ENCODE results near the gene TNN.

DNA sequence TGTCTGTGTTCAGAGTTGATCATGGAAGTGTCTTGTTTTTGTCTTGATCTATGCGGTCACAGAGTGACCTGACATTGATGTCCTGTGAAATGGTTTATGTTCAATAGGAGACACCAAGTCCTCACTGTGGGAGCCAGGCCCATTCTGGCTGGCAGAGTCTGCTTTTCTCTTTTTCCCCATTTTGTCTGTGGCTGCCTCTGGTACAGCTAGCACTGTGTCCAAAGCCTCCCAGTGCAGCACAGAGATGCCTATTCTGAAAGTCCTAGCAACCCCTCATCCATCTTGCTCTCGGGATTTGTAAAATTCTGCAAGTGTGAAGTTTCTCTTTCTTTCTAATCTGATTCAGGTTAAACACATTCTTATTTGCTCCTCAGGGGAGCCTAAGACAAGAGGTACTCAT is 14.3 kb downstream of the TNN start:
- TF ChIP-seq POLR2AphosphoS5 (IDR thresholded peaks at IDR 0.05) (no peak), POLR2A (IDR thresholded peaks at IDR 0.05) (no peak)
- TF ChIP-seq, protein P1, sequence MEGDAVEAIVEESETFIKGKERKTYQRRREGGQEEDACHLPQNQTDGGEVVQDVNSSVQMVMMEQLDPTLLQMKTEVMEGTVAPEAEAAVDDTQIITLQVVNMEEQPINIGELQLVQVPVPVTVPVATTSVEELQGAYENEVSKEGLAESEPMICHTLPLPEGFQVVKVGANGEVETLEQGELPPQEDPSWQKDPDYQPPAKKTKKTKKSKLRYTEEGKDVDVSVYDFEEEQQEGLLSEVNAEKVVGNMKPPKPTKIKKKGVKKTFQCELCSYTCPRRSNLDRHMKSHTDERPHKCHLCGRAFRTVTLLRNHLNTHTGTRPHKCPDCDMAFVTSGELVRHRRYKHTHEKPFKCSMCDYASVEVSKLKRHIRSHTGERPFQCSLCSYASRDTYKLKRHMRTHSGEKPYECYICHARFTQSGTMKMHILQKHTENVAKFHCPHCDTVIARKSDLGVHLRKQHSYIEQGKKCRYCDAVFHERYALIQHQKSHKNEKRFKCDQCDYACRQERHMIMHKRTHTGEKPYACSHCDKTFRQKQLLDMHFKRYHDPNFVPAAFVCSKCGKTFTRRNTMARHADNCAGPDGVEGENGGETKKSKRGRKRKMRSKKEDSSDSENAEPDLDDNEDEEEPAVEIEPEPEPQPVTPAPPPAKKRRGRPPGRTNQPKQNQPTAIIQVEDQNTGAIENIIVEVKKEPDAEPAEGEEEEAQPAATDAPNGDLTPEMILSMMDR (IDR thresholded peaks at IDR 0.05), result no peak
